SU-DHL-6 (cell line): ENCODE results near the gene RFTN2.

Experiments used
- H2AFZ ChIP-seq: fragments of 200-600 bp; sonication (generic); 2 replicates; pipeline ENCODE4 v1.6.1; 2014; ENCODE audit warnings: low read depth, mild to moderate bottlenecking, moderate library complexity, mixed read lengths, antibody characterized with exemption, low read length; ENCODE audit not compliant: severe bottlenecking
- H3F3A ChIP-seq: fragments of 200-600 bp; shearing (Covaris generic); 2 replicates; pipeline ENCODE4 v1.6.0; 2016; ENCODE audit warnings: antibody characterized with exemption, mild to moderate bottlenecking; ENCODE audit not compliant: insufficient read depth
- H3K27ac ChIP-seq: fragments of 200-600 bp; sonication (generic); 2 replicates; pipeline ENCODE4 v1.5.1; 2016; ENCODE audit warnings: low read depth, mild to moderate bottlenecking, low read length, moderate library complexity, mixed read lengths
- H3K27me3 ChIP-seq: fragments of 200-600 bp; sonication (generic), shearing (Covaris generic); 2 replicates; pipeline ENCODE4 v1.6.0; 2014; ENCODE audit warnings: mild to moderate bottlenecking, low read length
- H3K36me3 ChIP-seq: fragments of 200-600 bp; sonication (generic); 2 replicates; pipeline ENCODE4 v1.6.1; 2014; ENCODE audit warnings: mild to moderate bottlenecking, low read length, mixed read lengths
- H3K4me2 ChIP-seq: fragments of 300-600, 200-600 bp; shearing (Covaris generic), sonication (generic); 2 replicates; pipeline ENCODE4 v1.6.0; 2014; ENCODE audit warnings: low read length, low read depth, mild to moderate bottlenecking; ENCODE audit not compliant: poor library complexity, severe bottlenecking
- H3K4me3 ChIP-seq: fragments of 200-600 bp; sonication (generic); 2 replicates; pipeline ENCODE4 v1.5.1; 2014; ENCODE audit warnings: antibody characterized with exemption, low read length, mild to moderate bottlenecking, mixed read lengths; ENCODE audit not compliant: insufficient read depth, poor library complexity, severe bottlenecking
- H3K79me2 ChIP-seq: fragments of 200-600 bp; sonication (generic); 2 replicates; pipeline ENCODE4 v1.6.1; 2014; ENCODE audit warnings: mild to moderate bottlenecking, low read length, moderate library complexity; ENCODE audit not compliant: insufficient read depth
- H3K9ac ChIP-seq: fragments of 200-600 bp; sonication (generic); 2 replicates; pipeline ENCODE4 v1.7.0; 2014; ENCODE audit warnings: mild to moderate bottlenecking, low read length
- H3K9me2 ChIP-seq: fragments of 200-600 bp; sonication (generic); replicated peaks from 2 replicates; pipeline ENCODE4 v1.6.1; 2014; ENCODE audit warnings: low read length; ENCODE audit not compliant: insufficient read depth
- H3K9me3 ChIP-seq: fragments of 200-600 bp; sonication (generic); 2 replicates; pipeline ENCODE4 v1.6.1; 2014; ENCODE audit warnings: low read length, mixed read lengths; ENCODE audit not compliant: insufficient read depth
- H4K20me1 ChIP-seq: fragments of 200-600 bp; sonication (generic); 2 replicates; pipeline ENCODE4 v1.6.1; 2014; ENCODE audit warnings: low read depth, mild to moderate bottlenecking, antibody characterized with exemption, low read length, moderate library complexity, mixed read lengths
- CTCF ChIP-seq: fragments of 200-600 bp; sonication (generic); IDR thresholded peaks from one replicate; pipeline ENCODE4 v1.5.1; 2017; ENCODE audit warnings: antibody characterized with exemption, mild to moderate bottlenecking, low read length, moderate library complexity; ENCODE audit not compliant: insufficient read depth, poor library complexity, severe bottlenecking
- EZH2phosphoT487 ChIP-seq: fragments of 200-600 bp; sonication (generic), shearing (Covaris generic); conservative IDR thresholded peaks from 2 replicates; pipeline ENCODE4 v1.6.1; 2018; ENCODE audit warnings: mild to moderate bottlenecking, antibody characterized with exemption, low read length, moderate library complexity, mixed read lengths

Gene RFTN2

GRCh38 chr2:197598450-197598849 is 76.9 kb downstream of the RFTN2 start:
- Histone ChIP-seq H2AFZ (no peak overlapping the region), H3K27me3 (no peaks in the 10 kb centered on the region), H3F3A (no peaks in the 10 kb centered on the region), H3K4me2 (no peak overlapping the region), H4K20me1 (no peaks in the 10 kb centered on the region), H3K9ac (no peak overlapping the region), H3K9me2 (no peaks in the 10 kb centered on the region), H3K36me3 (no peaks in the 10 kb centered on the region), H3K79me2 (no peaks in the 10 kb centered on the region), H3K27ac (no peak overlapping the region), H3K9me3 (no peaks in the 10 kb centered on the region), H3K4me3 (no peak overlapping the region)
- TF ChIP-seq EZH2phosphoT487, result no peak
- TF ChIP-seq CTCF, result no peak

- Histone ChIP-seq H3K9me3 (no peaks in the 10 kb centered on the region), H3K9ac (no peak overlapping the region), H3K4me3 (no peak overlapping the region), H3K27ac (no peak overlapping the region), H3K79me2 (no peaks in the 10 kb centered on the region), H3K36me3 (no peaks in the 10 kb centered on the region), H2AFZ (no peak overlapping the region), H3K27me3 (no peaks in the 10 kb centered on the region), H3K4me2 (no peak overlapping the region), H3K9me2 (no peaks in the 10 kb centered on the region), H4K20me1 (no peaks in the 10 kb centered on the region), H3F3A (no peaks in the 10 kb centered on the region)
- TF ChIP-seq EZH2phosphoT487 (no peak), CTCF (no peak)
Observed at GRCh38 chr2:197597166-197597565, 78.2 kb downstream of the RFTN2 start.

GRCh38 chr2:197596766-197597165 is 78.6 kb downstream of the RFTN2 start:
- no peaks in the 10 kb centered on the region for H3K27me3 ChIP-seq

More at GRCh38 chr2:197596766-197597165, 78.6 kb downstream of the RFTN2 start:
- Histone ChIP-seq H3K27ac (no peak overlapping the region), H3K4me2 (no peak overlapping the region), H2AFZ (no peak overlapping the region), H3K79me2 (no peaks in the 10 kb centered on the region), H3K9me3 (no peaks in the 10 kb centered on the region), H3F3A (no peaks in the 10 kb centered on the region), H3K9me2 (no peaks in the 10 kb centered on the region), H3K4me3 (no peak overlapping the region), H3K36me3 (no peaks in the 10 kb centered on the region), H4K20me1 (no peaks in the 10 kb centered on the region), H3K9ac (no peak overlapping the region)
- TF ChIP-seq EZH2phosphoT487 (no peak), CTCF (no peak)
